ENCODE results near the gene SYT17.

DNA sequence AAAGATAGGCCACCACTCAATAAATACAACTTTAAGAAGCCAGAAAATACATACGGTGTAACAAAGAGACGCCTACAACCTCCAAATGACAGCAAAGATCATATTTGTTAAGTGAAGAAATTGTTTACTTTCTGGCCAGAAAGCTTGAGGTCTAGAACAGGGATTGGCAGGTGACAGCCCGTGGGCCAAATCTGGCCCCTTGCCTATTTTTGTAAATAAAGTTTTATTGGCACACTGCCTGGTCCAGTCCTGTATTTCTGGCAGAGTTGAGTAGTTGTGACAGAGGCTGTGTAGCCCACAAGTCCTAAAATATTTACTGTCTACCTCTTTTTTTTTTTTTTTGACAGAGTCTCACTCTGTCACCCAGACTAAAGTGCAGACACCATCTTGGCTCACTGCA is 114.1 kb downstream of the SYT17 start:
- TF ChIP-seq, protein P1, sequence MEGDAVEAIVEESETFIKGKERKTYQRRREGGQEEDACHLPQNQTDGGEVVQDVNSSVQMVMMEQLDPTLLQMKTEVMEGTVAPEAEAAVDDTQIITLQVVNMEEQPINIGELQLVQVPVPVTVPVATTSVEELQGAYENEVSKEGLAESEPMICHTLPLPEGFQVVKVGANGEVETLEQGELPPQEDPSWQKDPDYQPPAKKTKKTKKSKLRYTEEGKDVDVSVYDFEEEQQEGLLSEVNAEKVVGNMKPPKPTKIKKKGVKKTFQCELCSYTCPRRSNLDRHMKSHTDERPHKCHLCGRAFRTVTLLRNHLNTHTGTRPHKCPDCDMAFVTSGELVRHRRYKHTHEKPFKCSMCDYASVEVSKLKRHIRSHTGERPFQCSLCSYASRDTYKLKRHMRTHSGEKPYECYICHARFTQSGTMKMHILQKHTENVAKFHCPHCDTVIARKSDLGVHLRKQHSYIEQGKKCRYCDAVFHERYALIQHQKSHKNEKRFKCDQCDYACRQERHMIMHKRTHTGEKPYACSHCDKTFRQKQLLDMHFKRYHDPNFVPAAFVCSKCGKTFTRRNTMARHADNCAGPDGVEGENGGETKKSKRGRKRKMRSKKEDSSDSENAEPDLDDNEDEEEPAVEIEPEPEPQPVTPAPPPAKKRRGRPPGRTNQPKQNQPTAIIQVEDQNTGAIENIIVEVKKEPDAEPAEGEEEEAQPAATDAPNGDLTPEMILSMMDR (optimal IDR thresholded peaks at IDR 0.05 in 1 of 3, IDR thresholded peaks at IDR 0.05 in 1 of 3, conservative IDR thresholded peaks at IDR 0.05 in 1 of 3; ENCODE audit: extremely low read depth in 1 of 3, insufficient read depth in 2 of 3, low read length in 3 of 3) = no peak
- no peak for TF ChIP-seq EZH2 (IDR thresholded peaks at IDR 0.05; ENCODE audit: low read length)
